GM19099 (cell line): ENCODE results near the gene SLC27A4.

Experiments used
- POLR2A ChIP-seq: IDR thresholded peaks from 3 replicates; pipeline ENCODE4 v1.6.1; 2011; ENCODE audit warnings: low read depth; ENCODE audit not compliant: insufficient read length; ENCODE audit errors: extremely low read depth

Gene SLC27A4

GRCh38 chr9:128409978-128410377 is 69.7 kb downstream of the SLC27A4 start:
- no peak for TF ChIP-seq POLR2A
